Measurements from ENCODE around the gene KDM5A.

The KDM5A gene

DNA sequence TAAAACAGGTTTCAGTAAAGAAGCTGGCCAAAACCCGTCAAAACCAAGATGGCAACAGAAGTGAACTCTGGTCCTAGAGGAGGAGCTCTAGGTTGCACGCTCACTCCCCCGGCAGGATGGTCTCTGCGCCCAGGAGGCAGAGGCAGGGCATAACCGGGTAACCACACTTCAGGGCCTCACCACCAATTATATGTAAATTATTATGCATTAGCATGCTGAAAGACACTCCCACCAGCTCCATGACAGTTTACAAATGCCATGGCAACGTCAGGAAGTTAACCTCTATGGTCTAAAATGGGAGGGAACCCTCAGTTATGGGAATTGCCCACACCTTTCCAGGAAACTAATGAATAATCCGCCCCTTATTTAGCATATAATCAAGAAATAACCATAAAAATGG lies 155.1 kb downstream of the KDM5A start:
- no peak overlapping the region for H3K27ac Mint-ChIP-seq
- no peaks in the 10 kb centered on the region for H3K4me1 Mint-ChIP-seq
- DNase-seq = no peak
- peaks cover 9% of the 10 kb centered on the region for H3K27me3 Mint-ChIP-seq
- no peaks in the 10 kb centered on the region for H3K36me3 Mint-ChIP-seq
- CTCF ChIA-PET = interaction anchor here (1.3 kb wide), 1 partner anchor 14 kb away, joined by 4 read pairs; no protein-coding TSS in a partner anchor
- H3K9me3 Mint-ChIP-seq = peaks cover 12% of the 10 kb centered on the region
- H3K4me3 Mint-ChIP-seq = no peak overlapping the region

DNA sequence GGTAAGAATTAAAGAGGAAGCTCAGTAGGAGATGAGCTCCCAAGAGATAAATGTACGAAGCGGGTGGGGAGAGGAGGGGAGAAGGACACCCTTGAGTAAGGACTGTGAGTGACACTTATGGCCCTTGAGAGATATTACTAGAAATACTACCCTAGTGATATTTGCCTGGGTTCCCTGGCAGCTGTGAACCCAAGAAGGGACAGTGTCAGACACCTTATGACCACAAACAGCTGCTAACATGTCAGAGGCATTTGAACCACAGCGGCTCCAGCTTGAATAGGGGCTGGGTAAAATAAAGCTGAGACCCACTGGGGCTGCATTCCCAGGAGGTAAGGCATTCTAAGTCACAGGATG lies 155.5 kb downstream of the KDM5A start:
- no peak overlapping the region for H3K4me3 Mint-ChIP-seq
- CTCF ChIA-PET = interaction anchor here (1.3 kb wide), 1 partner anchor 14 kb away, joined by 4 read pairs; no protein-coding TSS in a partner anchor
- H3K4me1 Mint-ChIP-seq = no peaks in the 10 kb centered on the region
- DNase-seq = no peak
- no peaks in the 10 kb centered on the region for H3K36me3 Mint-ChIP-seq
- peaks cover 13% of the 10 kb centered on the region for H3K27me3 Mint-ChIP-seq
- no peak overlapping the region for H3K27ac Mint-ChIP-seq
- peaks cover 12% of the 10 kb centered on the region for H3K9me3 Mint-ChIP-seq

DNA sequence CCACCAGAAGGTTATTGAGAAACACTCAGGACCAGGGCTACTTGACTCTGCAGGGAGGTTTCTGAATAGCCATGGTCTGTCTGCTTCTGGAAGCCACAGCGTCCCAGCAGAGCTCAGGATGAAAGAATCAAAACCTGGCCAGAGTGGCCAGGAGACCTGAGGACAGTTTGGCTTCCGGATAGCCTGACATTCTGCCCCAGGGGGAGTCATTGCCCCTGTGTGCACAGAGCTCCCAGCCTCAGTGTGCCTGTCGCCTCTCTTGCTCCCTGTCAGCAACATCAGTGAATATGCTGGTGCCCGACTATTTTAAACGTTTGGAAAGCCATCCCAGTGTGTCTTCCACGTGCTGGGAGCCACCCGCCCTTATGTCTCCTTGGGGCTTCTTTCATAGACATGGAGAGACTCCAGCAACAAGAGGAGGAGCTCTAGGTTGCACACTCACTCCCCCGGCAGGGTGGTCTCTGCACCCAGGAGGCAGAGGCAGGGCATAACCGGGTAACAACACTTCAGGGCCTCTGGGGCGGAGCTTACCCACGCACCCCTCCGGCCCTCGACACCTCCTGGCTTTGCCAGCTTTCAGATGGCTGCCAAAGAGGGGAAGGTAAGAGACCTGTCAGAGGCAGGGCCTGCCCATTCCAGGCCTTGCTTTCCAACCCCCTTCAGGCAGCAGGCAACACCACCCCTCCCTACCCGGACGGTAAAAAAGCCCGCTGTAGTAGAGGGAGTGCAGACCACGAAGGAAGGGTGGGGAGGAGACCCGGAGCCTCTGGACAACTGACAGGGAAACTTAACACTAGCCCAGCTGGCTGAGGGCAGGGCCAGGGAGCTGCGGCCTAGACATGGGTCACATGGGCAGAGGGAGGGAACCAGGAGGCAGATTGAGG lies 156.1 kb downstream of the KDM5A start:
- peak; percentile 8 for DNase-seq
- H3K4me3 Mint-ChIP-seq = no peak overlapping the region
- no peak overlapping the region for H3K27ac Mint-ChIP-seq
- CTCF ChIA-PET = interaction anchor here (1.1 to 1.3 kb wide), 2 partner anchors 12 to 13 kb away, joined by 4 to 5 read pairs; no protein-coding TSS in a partner anchor
- H3K27me3 Mint-ChIP-seq = peaks cover 15% of the 10 kb centered on the region
- no peaks in the 10 kb centered on the region for H3K4me1 Mint-ChIP-seq
- peaks cover 12% of the 10 kb centered on the region for H3K9me3 Mint-ChIP-seq
- no peaks in the 10 kb centered on the region for H3K36me3 Mint-ChIP-seq

DNA sequence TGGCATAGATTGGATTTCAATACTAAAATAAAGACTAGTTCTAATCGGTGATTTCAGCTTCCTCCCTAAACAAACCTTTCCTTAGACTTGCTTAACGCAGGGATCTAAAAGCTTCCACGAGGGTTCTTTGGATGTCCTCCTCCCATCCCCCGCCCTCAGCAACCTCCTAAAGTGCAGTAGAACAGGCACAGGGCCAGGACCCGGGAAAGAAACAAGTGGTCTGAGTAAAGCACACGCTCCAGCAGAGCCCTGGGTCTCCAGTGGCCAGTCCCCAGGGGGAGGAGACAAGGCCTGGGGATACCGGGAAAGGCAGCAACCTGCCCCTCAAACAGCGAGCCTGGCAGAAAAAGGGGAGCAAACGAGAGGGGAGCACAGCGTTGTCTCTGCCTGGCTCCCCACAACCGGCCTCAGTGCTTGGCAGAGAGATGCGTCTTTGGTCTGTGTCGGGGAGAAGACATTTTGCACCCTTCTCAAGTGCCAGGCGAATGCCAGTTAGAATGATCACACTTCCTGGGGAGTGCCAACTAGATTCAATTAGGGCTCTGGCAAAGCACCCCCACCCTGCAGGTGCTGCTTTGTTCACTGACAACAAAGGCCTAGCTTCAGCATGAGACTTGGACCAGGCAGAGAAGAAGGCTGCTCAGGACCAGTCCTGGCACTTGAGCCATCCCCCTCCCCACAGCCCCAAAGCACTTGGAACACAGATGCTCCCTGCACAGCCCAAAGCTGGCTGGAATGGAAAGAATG lies 158.0 kb downstream of the KDM5A start:
- peaks cover 15% of the 10 kb centered on the region for H3K27me3 Mint-ChIP-seq
- no peak overlapping the region for H3K27ac Mint-ChIP-seq

More for the DNA sequence above, 158.0 kb downstream of the KDM5A start:
- DNase-seq = peak; percentile 12
- H3K9me3 Mint-ChIP-seq = peaks cover 10% of the 10 kb centered on the region
- CTCF ChIA-PET = interaction anchor here (1.1 to 1.2 kb wide), 2 partner anchors 10 to 11 kb away, joined by 3 to 5 read pairs; no protein-coding TSS in a partner anchor
- no peak overlapping the region for H3K4me3 Mint-ChIP-seq
- H3K4me1 Mint-ChIP-seq = no peaks in the 10 kb centered on the region
- no peaks in the 10 kb centered on the region for H3K36me3 Mint-ChIP-seq

Measured in activated naive CD4-positive, alpha-beta T cell treated with anti-CD3 and anti-CD28 coated beads, Interleukin-2, amount 10 ng/mL, durations not matched to agents 7 days and 5 days (primary cell).